NT2/D1 (cell line): ENCODE measurements around the gene XKRX.
A peak's percentile ranks its signal among the peaks of the same experiment; 100 is the strongest.

Experiments
- DNase-seq: peaks from one replicate; pipeline ENCODE4 v3.0.0-alpha.2; 2011; ENCODE audit warnings: low read depth, low spot score
- H3K27me3 ChIP-seq: 2 replicates; pipeline ENCODE4 v1.6.0; 2011; ENCODE audit warnings: mild to moderate bottlenecking; ENCODE audit not compliant: insufficient read length, insufficient read depth
- H3K36me3 ChIP-seq: 2 replicates; pipeline ENCODE4 v1.6.1; 2011; ENCODE audit warnings: mild to moderate bottlenecking, low read length, mixed read lengths; ENCODE audit not compliant: insufficient read depth, insufficient read length
- H3K4me1 ChIP-seq: 2 replicates; pipeline ENCODE4 v1.5.1; 2011; ENCODE audit not compliant: insufficient read depth, insufficient read length
- H3K4me3 ChIP-seq: 2 replicates; pipeline ENCODE4 v1.5.1; 2011; ENCODE audit warnings: low read depth; ENCODE audit not compliant: insufficient read length
- H3K9ac ChIP-seq: 2 replicates; pipeline ENCODE4 v1.6.0; 2011; ENCODE audit warnings: low read depth; ENCODE audit not compliant: insufficient read length
- H3K9me3 ChIP-seq: 2 replicates; pipeline ENCODE4 v1.5.1; 2011; ENCODE audit warnings: mild to moderate bottlenecking, low read length; ENCODE audit not compliant: insufficient read depth
- SUZ12 ChIP-seq: IDR thresholded peaks from 2 replicates; pipeline ENCODE4 v1.6.1; 2011; ENCODE audit not compliant: insufficient read length, insufficient read depth; ENCODE audit errors: extremely low read depth
- YY1 ChIP-seq: IDR thresholded peaks from 2 replicates; pipeline ENCODE4 v1.6.1; 2011; ENCODE audit not compliant: insufficient read length, insufficient read depth
- ZNF274 ChIP-seq: IDR thresholded peaks from 2 replicates; pipeline ENCODE4 v1.6.1; 2011; ENCODE audit warnings: mild to moderate bottlenecking, low read depth, low read length

XKRX gene

GRCh38 chrX:100895365-100896075 is 33.2 kb downstream of the XKRX start:
- Histone ChIP-seq H3K4me1 (no peaks in the 10 kb centered on the region), H3K4me3 (no peak overlapping the region), H3K9me3 (no peaks in the 10 kb centered on the region), H3K9ac (no peak overlapping the region), H3K36me3 (no peaks in the 10 kb centered on the region), H3K27me3 (no peaks in the 10 kb centered on the region)
- TF ChIP-seq YY1 (no peak), SUZ12 (no peak), ZNF274 (no peak)
- DNase-seq = peak; percentile 54

GRCh38 chrX:100883654-100884053 is 45.1 kb downstream of the XKRX start:
- TF ChIP-seq SUZ12 (no peak), YY1 (no peak), ZNF274 (no peak)
- Histone ChIP-seq H3K9ac (no peak overlapping the region), H3K36me3 (no peaks in the 10 kb centered on the region), H3K4me1 (no peaks in the 10 kb centered on the region), H3K27me3 (no peaks in the 10 kb centered on the region), H3K4me3 (no peak overlapping the region), H3K9me3 (no peaks in the 10 kb centered on the region)
- peak; percentile 13 for DNase-seq

- no peak for DNase-seq
- H3K27me3 ChIP-seq = no peaks in the 10 kb centered on the region
- no peak for TF ChIP-seq YY1
- no peak for TF ChIP-seq ZNF274
- no peak for TF ChIP-seq SUZ12
- H3K9me3 ChIP-seq = no peaks in the 10 kb centered on the region
- no peaks in the 10 kb centered on the region for H3K36me3 ChIP-seq
- no peak overlapping the region for H3K9ac ChIP-seq
- no peaks in the 10 kb centered on the region for H3K4me1 ChIP-seq
- H3K4me3 ChIP-seq = no peak overlapping the region
These were observed 48.3 kb downstream of the XKRX start for GRCh38 chrX:100880368-100880767.

GRCh38 chrX:100874325-100874724 is 54.4 kb downstream of the XKRX start, which contains the start of gene NOX1:
Gene NOX1, minus strand, starts transcription at chrX:100874359. Its CDS starts 220 bp downstream, at chrX:100874139.
- DNase-seq = no peak
- Histone ChIP-seq H3K4me1 (no peaks in the 10 kb centered on the region), H3K9ac (no peak within 1 kb of the TSS)

GRCh38 chrX:100871594-100872560 is 56.8 kb downstream of the XKRX start:
- Histone ChIP-seq H3K4me1 (no peaks in the 10 kb centered on the region), H3K9me3 (no peaks in the 10 kb centered on the region), H3K4me3 (no peak overlapping the region), H3K36me3 (no peaks in the 10 kb centered on the region), H3K27me3 (no peaks in the 10 kb centered on the region), H3K9ac (no peak overlapping the region)
- DNase-seq = no peak
- no peak for TF ChIP-seq YY1
- no peak for TF ChIP-seq ZNF274
- TF ChIP-seq SUZ12 = no peak

More at GRCh38 chrX:100874325-100874724, 54.4 kb downstream of the XKRX start, which contains the start of gene NOX1:
- no peaks in the 10 kb centered on the region for H3K36me3 ChIP-seq
- H3K4me3 ChIP-seq = no peak within 1 kb of the TSS
- TF ChIP-seq SUZ12 (no peak), ZNF274 (no peak), YY1 (no peak)
- H3K9me3 ChIP-seq = no peaks in the 10 kb centered on the region
- no peaks in the 10 kb centered on the region for H3K27me3 ChIP-seq

GRCh38 chrX:100870527-100870926 is 58.2 kb downstream of the XKRX start:
- Histone ChIP-seq H3K9me3 (no peaks in the 10 kb centered on the region), H3K4me1 (no peaks in the 10 kb centered on the region), H3K4me3 (no peak overlapping the region), H3K36me3 (no peaks in the 10 kb centered on the region), H3K9ac (no peak overlapping the region), H3K27me3 (no peaks in the 10 kb centered on the region)
- TF ChIP-seq YY1 (no peak), SUZ12 (no peak), ZNF274 (no peak)
- DNase-seq = no peak

- Histone ChIP-seq H3K4me3 (no peak overlapping the region), H3K36me3 (no peaks in the 10 kb centered on the region), H3K27me3 (no peaks in the 10 kb centered on the region), H3K4me1 (no peaks in the 10 kb centered on the region), H3K9ac (no peak overlapping the region), H3K9me3 (no peaks in the 10 kb centered on the region)
- TF ChIP-seq SUZ12 (no peak), ZNF274 (no peak), YY1 (no peak)
- DNase-seq = no peak
These were observed 60.4 kb downstream of the XKRX start for GRCh38 chrX:100868273-100868672.
